Measurements from ENCODE around the gene CCDC47.

GRCh38 chr17:63816123-63816522 lies 42.7 kb upstream of the CCDC47 start:
- TF ChIP-seq CTCF (IDR thresholded peaks at IDR 0.05) = no peak
- no peak for TF ChIP-seq POLR2A (IDR thresholded peaks at IDR 0.05)
